GM23338 (cell line): ENCODE results near the gene OPN4. TPM values are rescaled to one million over a fixed set of nuclear protein-coding genes. Genes with fewer than 3 reads are reported as not detected.

Experiments
- ATAC-seq: fragments of 200-7000 bp; cut with Tn5 transposase; 3 replicates; pipeline ENCODE4 v1.9.1; 2020
- DNase-seq: peaks from one replicate; pipeline ENCODE4 v3.0.0-alpha.2; 2015; ENCODE audit warnings: low spot score
- H2AFZ ChIP-seq: fragments of 200-600 bp; sonication (generic); 2 replicates; pipeline ENCODE4 v1.8.0; 2016; ENCODE audit warnings: antibody characterized with exemption, mild to moderate bottlenecking, moderate library complexity
- H3F3A ChIP-seq: fragments of 200-600 bp; sonication (generic); replicated peaks from 2 replicates; pipeline ENCODE4 v1.8.0; 2017; ENCODE audit warnings: antibody characterized with exemption, mixed run types, low read depth
- H3K27ac ChIP-seq: fragments of 200-600 bp; sonication (generic); 2 replicates; pipeline ENCODE4 v1.6.1; 2016; ENCODE audit warnings: low read depth
- H3K27me3 ChIP-seq: fragments of 200-600 bp; sonication (generic); 2 replicates; pipeline ENCODE4 v1.8.0; 2016; ENCODE audit warnings: mild to moderate bottlenecking, mixed run types, moderate library complexity; ENCODE audit not compliant: insufficient read depth
- H3K36me3 ChIP-seq: fragments of 200-600 bp; sonication (generic); 2 replicates; pipeline ENCODE4 v1.8.0; 2016; ENCODE audit warnings: mild to moderate bottlenecking; ENCODE audit not compliant: insufficient read depth
- H3K4me1 ChIP-seq: fragments of 200-600 bp; sonication (generic); 2 replicates; pipeline ENCODE4 v1.8.0; 2016; ENCODE audit warnings: mild to moderate bottlenecking, moderate library complexity; ENCODE audit not compliant: insufficient read depth
- H3K4me2 ChIP-seq: fragments of 200-600 bp; sonication (generic); 2 replicates; pipeline ENCODE4 v1.7.1; 2017; ENCODE audit warnings: mixed run types
- H3K4me3 ChIP-seq: fragments of 200-600 bp; sonication (generic); 2 replicates; pipeline ENCODE4 v1.6.1; 2016; ENCODE audit warnings: mixed run types
- H3K79me2 ChIP-seq: fragments of 200-600 bp; sonication (generic); replicated peaks from 2 replicates; pipeline ENCODE4 v1.8.0; 2017; ENCODE audit warnings: mild to moderate bottlenecking; ENCODE audit not compliant: insufficient read depth
- H3K9me2 ChIP-seq: fragments of 200-600 bp; sonication (generic); 2 replicates; pipeline ENCODE4 v1.8.0; 2017; ENCODE audit not compliant: insufficient read depth
- H4K20me1 ChIP-seq: fragments of 200-600 bp; sonication (generic); replicated peaks from 2 replicates; pipeline ENCODE4 v1.8.0; 2017; ENCODE audit warnings: mild to moderate bottlenecking; ENCODE audit not compliant: insufficient read depth
- H3K27ac Mint-ChIP-seq: 2 replicates; pipeline ENCODE4 v1.8.0; 2020; ENCODE audit warnings: inconsistent platforms, mild to moderate bottlenecking, moderate library complexity, mixed read lengths
- H3K27me3 Mint-ChIP-seq: 3 replicates; pipeline ENCODE4 v1.8.0; 2022; ENCODE audit warnings: low read depth, mild to moderate bottlenecking, moderate library complexity, mixed read lengths, inconsistent platforms; ENCODE audit not compliant: insufficient read depth, poor library complexity
- H3K36me3 Mint-ChIP-seq: 3 replicates; pipeline ENCODE4 v1.8.0; 2021; ENCODE audit warnings: low read depth, mild to moderate bottlenecking, inconsistent platforms, moderate library complexity, mixed read lengths
- H3K4me1 Mint-ChIP-seq: 3 replicates; pipeline ENCODE4 v1.8.0; 2020; ENCODE audit warnings: mild to moderate bottlenecking, inconsistent platforms, mixed read lengths
- H3K4me3 Mint-ChIP-seq: 3 replicates; pipeline ENCODE4 v1.8.0; 2021; ENCODE audit warnings: moderate library complexity, mild to moderate bottlenecking, inconsistent platforms, mixed read lengths
- H3K9me3 Mint-ChIP-seq: 3 replicates; pipeline ENCODE4 v1.8.0; 2020; ENCODE audit warnings: moderate library complexity, mild to moderate bottlenecking, inconsistent platforms, mixed read lengths
- CREB1 ChIP-seq: fragments of 250-450 bp; sonication (Bioruptor Pico); IDR thresholded peaks from 2 replicates; pipeline ENCODE4 v1.5.0; 2020; ENCODE audit warnings: low read depth, mild to moderate bottlenecking, moderate library complexity
- EZH2 ChIP-seq: fragments of 200-600 bp; sonication (generic); IDR thresholded peaks from one replicate; pipeline ENCODE4 v1.8.0; 2017; ENCODE audit warnings: antibody characterized with exemption, mild to moderate bottlenecking, low read depth; ENCODE audit not compliant: unreplicated experiment
- EZH2phosphoT487 ChIP-seq: fragments of 200-600 bp; sonication (generic); IDR thresholded peaks from one replicate; pipeline ENCODE4 v1.8.1; 2018; ENCODE audit warnings: antibody characterized with exemption; ENCODE audit not compliant: unreplicated experiment
- JUNB ChIP-seq: IDR thresholded peaks from one replicate; pipeline ENCODE4 v1.6.1; 2016; ENCODE audit warnings: antibody characterized with exemption; ENCODE audit not compliant: unreplicated experiment
- NANOG ChIP-seq: IDR thresholded peaks from 2 replicates; pipeline ENCODE4 v1.6.1; 2016; ENCODE audit warnings: antibody characterized with exemption, borderline replicate concordance
- POLR2AphosphoS5 ChIP-seq: IDR thresholded peaks from 2 replicates; pipeline ENCODE4 v1.6.1; 2016; ENCODE audit warnings: antibody characterized with exemption, low read depth
- STAT1 ChIP-seq: IDR thresholded peaks from one replicate; pipeline ENCODE4 v1.6.1; 2016; ENCODE audit warnings: antibody characterized with exemption; ENCODE audit not compliant: unreplicated experiment
- ZNF331 ChIP-seq: fragments of 250-450 bp; sonication (Bioruptor Pico); IDR thresholded peaks from 2 replicates; pipeline ENCODE4 v1.5.0; 2020; ENCODE audit warnings: low read depth, mild to moderate bottlenecking, moderate library complexity
- polyA plus RNA-seq: library from polyadenylated mRNA; unstranded; fragments of >200 nt; fragmentation: Nextera tagmentation; extraction: Ambion mirVana; gene quantifications from 2 replicates; pipeline ENCODE4 v1.2.1, GENCODE V29; 2016
- total RNA-seq: library from RNA; depleted of rRNA; stranded (reverse); fragments of >200 nt; shearing (Covaris generic); gene quantifications from 2 replicates; pipeline ENCODE4 v1.2.3, GENCODE V29; 2014
- TF ChIP-seq, protein P1 (sequence below): IDR thresholded peaks from 2 replicates; pipeline ENCODE4 v1.6.1; 2016; ENCODE audit warnings: antibody characterized with exemption
- TF ChIP-seq, protein P2 (sequence below), 2 experiments: fragments of 200-600 bp in 1 of 2; sonication (generic) in 1 of 2; conservative IDR thresholded peaks; 2 replicates each; pipeline versions ENCODE4 v1.5.1 to v1.6.1; 2016 to 2017; ENCODE audit warnings: antibody characterized with exemption in 2 of 2, low read depth in 2 of 2, mild to moderate bottlenecking in 2 of 2, moderate library complexity in 1 of 2
- TF ChIP-seq, protein P3 (sequence below): IDR thresholded peaks from one replicate; pipeline ENCODE4 v1.6.1; 2018; ENCODE audit warnings: antibody characterized with exemption; ENCODE audit not compliant: unreplicated experiment
- TF ChIP-seq, protein P4 (sequence below): fragments of 250-450 bp; sonication (Bioruptor Pico); IDR thresholded peaks from 2 replicates; pipeline ENCODE4 v1.5.0; 2020; ENCODE audit warnings: mild to moderate bottlenecking, moderate library complexity

OPN4 gene
- total and polyA plus RNA-seq, 2 experiments from 2014 or later, result not detected

DNA sequence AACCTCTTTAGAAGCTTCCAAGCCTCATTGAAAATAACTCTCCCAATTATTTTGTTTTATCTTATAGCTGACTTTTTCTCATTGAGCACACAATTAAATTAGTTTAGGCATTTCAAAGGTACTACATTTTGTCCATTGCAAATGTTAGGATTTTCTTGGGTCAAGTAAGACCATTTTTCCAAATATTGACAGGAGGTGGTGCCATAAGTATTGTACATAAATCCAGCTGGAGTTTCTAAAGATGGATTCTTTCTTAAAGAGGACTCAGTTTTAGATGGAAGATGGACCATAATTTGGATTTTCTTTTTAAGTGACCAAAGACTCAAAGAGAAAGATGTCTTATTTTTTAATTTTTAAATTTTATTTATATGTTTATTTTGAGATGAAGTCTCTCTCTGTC, 12.3 kb upstream of the OPN4 start (continued):
- TF ChIP-seq, protein P1, sequence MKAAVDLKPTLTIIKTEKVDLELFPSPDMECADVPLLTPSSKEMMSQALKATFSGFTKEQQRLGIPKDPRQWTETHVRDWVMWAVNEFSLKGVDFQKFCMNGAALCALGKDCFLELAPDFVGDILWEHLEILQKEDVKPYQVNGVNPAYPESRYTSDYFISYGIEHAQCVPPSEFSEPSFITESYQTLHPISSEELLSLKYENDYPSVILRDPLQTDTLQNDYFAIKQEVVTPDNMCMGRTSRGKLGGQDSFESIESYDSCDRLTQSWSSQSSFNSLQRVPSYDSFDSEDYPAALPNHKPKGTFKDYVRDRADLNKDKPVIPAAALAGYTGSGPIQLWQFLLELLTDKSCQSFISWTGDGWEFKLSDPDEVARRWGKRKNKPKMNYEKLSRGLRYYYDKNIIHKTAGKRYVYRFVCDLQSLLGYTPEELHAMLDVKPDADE, result no peak
- no peak for TF ChIP-seq POLR2AphosphoS5
- no peak for TF ChIP-seq ZNF331

DNA sequence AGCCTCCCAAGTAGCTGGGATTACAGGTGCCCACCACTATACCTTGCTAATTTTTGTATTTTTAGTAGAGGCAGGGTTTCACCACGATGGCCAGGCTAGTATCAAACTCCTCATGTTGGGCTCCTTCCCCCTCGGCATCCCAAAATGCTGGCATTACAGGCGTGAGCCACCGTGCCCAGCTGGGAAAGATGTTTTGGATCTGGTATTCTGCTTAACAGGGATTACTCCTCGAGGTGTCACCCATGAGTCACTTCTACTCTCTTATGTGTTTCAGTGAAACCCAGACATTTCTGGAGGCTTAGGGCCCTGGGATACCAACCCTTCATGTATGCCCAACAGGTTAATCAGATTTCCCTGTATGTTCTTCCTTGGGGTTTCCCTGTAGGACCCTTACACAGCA, 11.8 kb upstream of the OPN4 start:
- Histone ChIP-seq H4K20me1 (no peaks in the 10 kb centered on the region), H3K79me2 (no peaks in the 10 kb centered on the region), H3K36me3 (no peaks in the 10 kb centered on the region), H3K4me3 (no peak overlapping the region), H3K4me1 (no peaks in the 10 kb centered on the region), H3K4me2 (no peak overlapping the region), H3K9me2 (0 out of 2 replicates have a peak, but pooled peaks cover 3% of the 10 kb centered on the region), H3K27ac (no peak overlapping the region), H2AFZ (no peak overlapping the region), H3F3A (no peaks in the 10 kb centered on the region), H3K27me3 (no peaks in the 10 kb centered on the region)
- Mint-ChIP-seq H3K9me3 (peaks cover 10% of the 10 kb centered on the region), H3K27me3 (peaks cover 6% of the 10 kb centered on the region), H3K4me3 (no peak overlapping the region), H3K36me3 (peaks cover 3% of the 10 kb centered on the region; the same call in 1 of the 3 replicates), H3K4me1 (no peaks in the 10 kb centered on the region), H3K27ac (no peak overlapping the region)
- no peak for ATAC-seq
- DNase-seq, result no peak
- TF ChIP-seq, protein P1, result no peak
- TF ChIP-seq, protein P2, sequence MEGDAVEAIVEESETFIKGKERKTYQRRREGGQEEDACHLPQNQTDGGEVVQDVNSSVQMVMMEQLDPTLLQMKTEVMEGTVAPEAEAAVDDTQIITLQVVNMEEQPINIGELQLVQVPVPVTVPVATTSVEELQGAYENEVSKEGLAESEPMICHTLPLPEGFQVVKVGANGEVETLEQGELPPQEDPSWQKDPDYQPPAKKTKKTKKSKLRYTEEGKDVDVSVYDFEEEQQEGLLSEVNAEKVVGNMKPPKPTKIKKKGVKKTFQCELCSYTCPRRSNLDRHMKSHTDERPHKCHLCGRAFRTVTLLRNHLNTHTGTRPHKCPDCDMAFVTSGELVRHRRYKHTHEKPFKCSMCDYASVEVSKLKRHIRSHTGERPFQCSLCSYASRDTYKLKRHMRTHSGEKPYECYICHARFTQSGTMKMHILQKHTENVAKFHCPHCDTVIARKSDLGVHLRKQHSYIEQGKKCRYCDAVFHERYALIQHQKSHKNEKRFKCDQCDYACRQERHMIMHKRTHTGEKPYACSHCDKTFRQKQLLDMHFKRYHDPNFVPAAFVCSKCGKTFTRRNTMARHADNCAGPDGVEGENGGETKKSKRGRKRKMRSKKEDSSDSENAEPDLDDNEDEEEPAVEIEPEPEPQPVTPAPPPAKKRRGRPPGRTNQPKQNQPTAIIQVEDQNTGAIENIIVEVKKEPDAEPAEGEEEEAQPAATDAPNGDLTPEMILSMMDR (conservative IDR thresholded peaks at IDR 0.05; ENCODE audit: low read depth in 2 of 2), result no peak
- TF ChIP-seq JUNB (no peak), ZNF331 (no peak), STAT1 (no peak), EZH2phosphoT487 (no peak), POLR2AphosphoS5 (no peak), CREB1 (CRISPR knock-in tag) (no peak), NANOG (no peak), EZH2 (no peak)
- TF ChIP-seq, protein P3, sequence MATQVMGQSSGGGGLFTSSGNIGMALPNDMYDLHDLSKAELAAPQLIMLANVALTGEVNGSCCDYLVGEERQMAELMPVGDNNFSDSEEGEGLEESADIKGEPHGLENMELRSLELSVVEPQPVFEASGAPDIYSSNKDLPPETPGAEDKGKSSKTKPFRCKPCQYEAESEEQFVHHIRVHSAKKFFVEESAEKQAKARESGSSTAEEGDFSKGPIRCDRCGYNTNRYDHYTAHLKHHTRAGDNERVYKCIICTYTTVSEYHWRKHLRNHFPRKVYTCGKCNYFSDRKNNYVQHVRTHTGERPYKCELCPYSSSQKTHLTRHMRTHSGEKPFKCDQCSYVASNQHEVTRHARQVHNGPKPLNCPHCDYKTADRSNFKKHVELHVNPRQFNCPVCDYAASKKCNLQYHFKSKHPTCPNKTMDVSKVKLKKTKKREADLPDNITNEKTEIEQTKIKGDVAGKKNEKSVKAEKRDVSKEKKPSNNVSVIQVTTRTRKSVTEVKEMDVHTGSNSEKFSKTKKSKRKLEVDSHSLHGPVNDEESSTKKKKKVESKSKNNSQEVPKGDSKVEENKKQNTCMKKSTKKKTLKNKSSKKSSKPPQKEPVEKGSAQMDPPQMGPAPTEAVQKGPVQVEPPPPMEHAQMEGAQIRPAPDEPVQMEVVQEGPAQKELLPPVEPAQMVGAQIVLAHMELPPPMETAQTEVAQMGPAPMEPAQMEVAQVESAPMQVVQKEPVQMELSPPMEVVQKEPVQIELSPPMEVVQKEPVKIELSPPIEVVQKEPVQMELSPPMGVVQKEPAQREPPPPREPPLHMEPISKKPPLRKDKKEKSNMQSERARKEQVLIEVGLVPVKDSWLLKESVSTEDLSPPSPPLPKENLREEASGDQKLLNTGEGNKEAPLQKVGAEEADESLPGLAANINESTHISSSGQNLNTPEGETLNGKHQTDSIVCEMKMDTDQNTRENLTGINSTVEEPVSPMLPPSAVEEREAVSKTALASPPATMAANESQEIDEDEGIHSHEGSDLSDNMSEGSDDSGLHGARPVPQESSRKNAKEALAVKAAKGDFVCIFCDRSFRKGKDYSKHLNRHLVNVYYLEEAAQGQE, result no peak
- TF ChIP-seq, protein P4, sequence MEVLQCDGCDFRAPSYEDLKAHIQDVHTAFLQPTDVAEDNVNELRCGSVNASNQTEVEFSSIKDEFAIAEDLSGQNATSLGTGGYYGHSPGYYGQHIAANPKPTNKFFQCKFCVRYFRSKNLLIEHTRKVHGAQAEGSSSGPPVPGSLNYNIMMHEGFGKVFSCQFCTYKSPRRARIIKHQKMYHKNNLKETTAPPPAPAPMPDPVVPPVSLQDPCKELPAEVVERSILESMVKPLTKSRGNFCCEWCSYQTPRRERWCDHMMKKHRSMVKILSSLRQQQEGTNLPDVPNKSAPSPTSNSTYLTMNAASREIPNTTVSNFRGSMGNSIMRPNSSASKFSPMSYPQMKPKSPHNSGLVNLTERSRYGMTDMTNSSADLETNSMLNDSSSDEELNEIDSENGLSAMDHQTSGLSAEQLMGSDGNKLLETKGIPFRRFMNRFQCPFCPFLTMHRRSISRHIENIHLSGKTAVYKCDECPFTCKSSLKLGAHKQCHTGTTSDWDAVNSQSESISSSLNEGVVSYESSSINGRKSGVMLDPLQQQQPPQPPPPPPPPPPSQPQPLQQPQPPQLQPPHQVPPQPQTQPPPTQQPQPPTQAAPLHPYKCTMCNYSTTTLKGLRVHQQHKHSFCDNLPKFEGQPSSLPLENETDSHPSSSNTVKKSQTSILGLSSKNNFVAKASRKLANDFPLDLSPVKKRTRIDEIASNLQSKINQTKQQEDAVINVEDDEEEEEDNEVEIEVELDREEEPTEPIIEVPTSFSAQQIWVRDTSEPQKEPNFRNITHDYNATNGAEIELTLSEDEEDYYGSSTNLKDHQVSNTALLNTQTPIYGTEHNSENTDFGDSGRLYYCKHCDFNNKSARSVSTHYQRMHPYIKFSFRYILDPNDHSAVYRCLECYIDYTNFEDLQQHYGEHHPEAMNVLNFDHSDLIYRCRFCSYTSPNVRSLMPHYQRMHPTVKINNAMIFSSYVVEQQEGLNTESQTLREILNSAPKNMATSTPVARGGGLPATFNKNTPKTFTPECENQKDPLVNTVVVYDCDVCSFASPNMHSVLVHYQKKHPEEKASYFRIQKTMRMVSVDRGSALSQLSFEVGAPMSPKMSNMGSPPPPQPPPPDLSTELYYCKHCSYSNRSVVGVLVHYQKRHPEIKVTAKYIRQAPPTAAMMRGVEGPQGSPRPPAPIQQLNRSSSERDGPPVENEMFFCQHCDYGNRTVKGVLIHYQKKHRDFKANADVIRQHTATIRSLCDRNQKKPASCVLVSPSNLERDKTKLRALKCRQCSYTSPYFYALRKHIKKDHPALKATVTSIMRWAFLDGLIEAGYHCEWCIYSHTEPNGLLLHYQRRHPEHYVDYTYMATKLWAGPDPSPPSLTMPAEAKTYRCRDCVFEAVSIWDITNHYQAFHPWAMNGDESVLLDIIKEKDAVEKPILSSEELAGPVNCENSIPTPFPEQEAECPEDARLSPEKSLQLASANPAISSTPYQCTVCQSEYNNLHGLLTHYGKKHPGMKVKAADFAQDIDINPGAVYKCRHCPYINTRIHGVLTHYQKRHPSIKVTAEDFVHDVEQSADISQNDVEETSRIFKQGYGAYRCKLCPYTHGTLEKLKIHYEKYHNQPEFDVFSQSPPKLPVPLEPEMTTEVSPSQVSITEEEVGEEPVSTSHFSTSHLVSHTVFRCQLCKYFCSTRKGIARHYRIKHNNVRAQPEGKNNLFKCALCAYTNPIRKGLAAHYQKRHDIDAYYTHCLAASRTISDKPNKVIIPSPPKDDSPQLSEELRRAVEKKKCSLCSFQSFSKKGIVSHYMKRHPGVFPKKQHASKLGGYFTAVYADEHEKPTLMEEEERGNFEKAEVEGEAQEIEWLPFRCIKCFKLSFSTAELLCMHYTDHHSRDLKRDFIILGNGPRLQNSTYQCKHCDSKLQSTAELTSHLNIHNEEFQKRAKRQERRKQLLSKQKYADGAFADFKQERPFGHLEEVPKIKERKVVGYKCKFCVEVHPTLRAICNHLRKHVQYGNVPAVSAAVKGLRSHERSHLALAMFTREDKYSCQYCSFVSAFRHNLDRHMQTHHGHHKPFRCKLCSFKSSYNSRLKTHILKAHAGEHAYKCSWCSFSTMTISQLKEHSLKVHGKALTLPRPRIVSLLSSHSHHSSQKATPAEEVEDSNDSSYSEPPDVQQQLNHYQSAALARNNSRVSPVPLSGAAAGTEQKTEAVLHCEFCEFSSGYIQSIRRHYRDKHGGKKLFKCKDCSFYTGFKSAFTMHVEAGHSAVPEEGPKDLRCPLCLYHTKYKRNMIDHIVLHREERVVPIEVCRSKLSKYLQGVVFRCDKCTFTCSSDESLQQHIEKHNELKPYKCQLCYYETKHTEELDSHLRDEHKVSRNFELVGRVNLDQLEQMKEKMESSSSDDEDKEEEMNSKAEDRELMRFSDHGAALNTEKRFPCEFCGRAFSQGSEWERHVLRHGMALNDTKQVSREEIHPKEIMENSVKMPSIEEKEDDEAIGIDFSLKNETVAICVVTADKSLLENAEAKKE (CRISPR knock-in tag), result no peak
